ENCODE data around the gene ZNF445.

Gene ZNF445

DNA sequence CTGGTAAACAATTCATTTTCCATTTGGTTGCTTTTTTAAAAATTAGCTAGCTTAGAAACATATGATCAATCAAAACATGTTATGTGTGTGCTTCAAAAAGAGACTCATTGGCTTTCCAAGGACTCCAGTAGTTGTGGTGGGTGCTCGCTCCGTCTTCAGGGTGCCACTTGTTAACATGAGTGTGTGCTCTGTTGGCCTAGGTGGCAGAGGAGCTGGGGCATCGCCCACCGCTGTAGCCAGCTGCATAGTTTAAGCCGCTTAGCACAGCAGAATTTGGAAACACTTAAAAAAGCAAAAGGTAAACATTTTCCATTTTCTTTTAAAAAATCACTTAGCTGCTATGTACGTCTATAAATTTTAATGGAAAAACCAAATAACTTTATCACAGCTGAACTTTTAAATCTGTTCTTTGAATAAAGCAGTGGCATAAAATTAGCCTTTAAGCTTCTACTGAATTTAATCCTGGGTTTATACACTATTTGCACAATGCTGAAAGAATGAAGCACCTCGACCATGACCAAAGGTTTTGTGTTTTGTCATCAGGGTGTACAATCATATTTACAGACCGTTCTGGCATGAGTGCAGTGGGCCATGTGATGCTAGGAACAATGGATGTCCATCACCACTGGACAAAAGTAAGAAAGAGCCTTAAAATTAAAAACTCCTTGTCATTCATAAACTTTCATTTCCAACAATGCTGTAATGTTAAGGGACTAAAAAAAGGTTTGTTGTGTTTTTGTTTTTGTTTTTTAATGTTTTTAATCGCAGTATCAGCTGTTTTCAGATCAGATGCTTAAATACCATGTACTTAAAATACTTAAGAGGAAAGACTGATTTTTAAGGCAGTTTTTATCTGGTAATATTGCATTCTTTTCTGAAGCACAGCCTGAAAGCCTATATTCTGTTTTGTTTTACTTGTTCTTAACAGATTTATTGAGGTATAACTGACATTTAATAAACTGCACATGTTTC lies 81.0 kb downstream of the ZNF445 start:
- DNase-seq: no peak

DNA sequence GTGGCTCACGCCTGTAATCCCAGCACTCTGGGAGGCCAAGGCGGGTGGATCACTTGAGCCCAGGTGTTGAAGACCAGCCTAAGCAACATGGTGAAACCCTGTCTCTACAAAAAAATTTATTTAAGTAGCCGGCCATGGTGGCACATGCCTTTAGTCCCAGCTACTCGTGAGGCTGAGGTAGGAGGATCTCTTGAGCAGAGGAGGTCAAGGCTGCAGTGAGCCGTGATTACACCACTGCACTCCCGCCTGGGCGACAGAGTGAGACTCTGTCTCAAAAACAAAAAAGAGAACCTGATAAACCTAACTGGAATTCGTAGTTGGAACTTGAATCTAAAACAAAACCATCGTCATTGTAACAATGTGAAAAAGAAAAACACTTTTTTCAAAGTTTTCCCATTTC lies 81.8 kb downstream of the ZNF445 start:
- no peak for DNase-seq

DNA sequence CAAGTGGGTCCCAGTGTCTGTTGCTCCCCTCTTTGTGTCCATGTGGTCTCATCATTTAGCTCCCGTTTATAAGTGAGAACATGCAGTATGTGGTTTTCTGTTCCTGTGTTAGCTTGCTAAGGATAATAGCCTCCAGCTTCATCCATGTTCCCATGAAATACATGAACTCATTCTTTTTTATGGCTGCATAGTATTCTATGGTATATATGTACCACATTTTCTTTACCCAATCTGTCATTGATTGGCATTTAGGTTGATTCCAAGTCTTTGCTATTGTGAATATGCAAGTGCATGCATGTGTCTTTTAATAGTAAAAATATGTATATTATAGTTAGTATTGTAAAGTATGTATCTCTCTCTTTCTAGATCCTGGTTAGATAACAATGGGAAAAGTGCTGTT lies 85.0 kb downstream of the ZNF445 start:
- DNase-seq: no peak

DNA sequence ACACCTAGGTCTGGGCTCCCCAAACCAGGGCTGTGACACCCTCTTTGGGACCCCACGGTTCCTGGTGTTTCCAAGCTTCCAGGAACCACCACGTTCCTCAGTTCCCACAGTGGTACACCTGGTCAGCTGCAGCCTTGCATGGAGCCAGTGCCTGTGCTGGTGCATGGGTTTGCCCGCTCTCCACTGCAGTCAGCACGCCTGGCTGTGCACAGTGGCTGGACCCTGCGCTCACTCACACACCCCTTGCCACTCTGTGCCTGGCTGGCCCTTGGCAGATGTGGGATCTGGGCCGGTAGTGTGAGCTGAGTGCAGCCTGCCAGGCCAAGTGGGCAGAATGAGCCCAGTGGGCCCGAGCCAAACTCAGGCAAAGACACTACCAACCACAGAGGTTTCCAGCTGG lies 90.1 kb downstream of the ZNF445 start:
- no peak for DNase-seq

Measured in DMS153 (cell line).